GM21717 (cell line): ENCODE data around the gene S100A7A.
"Not testable (repeated sequence)": the region's sequence is repeated elsewhere in the genome, so short reads cannot be mapped to it uniquely, and the experiment has no call there.

Experiments
- ATAC-seq: cut with Tn5 transposase; IDR thresholded peaks from one replicate; pipeline ENCODE4 v1.9.1; 2021; ENCODE audit warnings: mild to moderate bottlenecking, moderate library complexity; ENCODE audit not compliant: unreplicated experiment

The S100A7A gene

DNA sequence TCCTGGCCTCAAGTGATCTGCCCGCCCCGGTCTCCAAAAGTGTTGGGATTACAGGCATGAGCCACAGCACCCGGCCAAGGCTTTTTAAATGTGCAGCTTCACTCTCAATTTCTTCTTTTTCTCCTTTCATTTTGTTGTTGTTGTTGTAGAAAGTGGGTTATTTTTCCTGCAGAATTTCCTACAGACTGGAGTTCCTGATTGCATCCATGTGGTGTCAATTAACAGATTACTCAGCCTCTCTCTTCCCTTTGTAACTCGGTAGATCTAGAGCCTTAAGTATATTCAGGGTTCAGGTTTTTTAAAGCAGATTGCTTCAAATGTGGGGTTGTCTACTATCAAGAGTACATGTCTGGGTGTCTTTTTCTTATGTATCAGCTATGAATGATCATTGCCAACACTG lies 32.5 kb downstream of the S100A7A start:
- ATAC-seq = not testable (repeated sequence)

DNA sequence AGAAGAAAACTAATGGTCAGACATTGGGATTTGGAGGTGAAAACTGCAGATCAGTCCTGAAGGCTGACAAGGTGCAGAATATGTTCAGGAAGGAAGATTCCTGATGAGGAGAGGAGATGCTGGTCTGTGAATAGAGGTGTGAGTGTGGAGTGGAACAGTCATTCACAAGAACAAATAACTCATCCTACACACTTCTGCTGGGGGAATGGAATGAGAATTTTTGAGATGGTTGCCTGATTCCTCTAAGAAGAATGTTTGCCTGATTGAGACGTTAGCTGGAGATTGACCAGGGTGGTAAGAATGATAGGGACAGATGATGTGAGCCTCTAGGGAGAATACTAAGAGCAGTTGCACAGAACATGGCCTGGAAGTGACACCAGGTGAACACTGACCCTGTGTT lies 40.1 kb downstream of the S100A7A start:
- no peak for ATAC-seq

DNA sequence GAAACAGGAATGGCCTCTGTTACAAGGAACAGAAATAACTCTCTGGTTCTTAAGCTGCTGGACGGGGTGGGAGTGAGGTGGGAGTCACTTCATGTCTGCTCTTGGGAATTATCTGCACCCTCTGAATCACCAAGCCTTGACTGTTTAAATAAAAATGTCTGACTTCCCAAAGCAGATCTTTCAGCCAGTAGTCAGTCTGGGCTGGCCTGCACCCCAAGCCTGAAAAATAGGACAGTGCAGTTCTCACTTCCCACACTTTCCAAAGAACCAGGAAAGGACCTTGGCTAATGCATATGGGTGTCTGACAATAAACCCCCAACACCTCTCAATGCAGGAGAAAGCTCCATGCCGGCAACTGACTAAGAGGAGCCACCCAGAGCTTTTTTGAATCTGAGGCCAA lies 43.3 kb downstream of the S100A7A start:
- no peak for ATAC-seq

DNA sequence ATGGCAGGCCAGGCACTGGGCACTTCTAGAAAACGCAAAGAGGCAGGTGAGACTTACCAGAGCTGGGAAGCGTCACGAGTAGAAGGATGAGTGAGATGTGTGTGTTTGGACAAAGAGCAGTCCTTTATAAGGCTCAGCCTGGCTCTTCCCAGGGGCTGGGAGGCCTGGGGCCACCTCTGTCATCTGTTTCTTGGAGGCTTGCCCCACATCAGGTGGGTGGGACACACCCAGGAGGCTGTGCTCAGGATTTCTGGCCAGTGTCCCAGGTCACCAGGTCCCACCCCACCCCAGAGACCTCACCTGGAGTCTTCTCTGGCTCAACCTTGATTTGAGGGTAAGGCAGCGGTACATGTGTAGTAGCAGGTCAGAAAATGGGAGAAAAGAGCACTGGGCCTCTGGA lies 44.2 kb downstream of the S100A7A start, which contains the start of gene S100A7:
Gene S100A7 (minus strand): TSS at position 101 of the 400 bp plus-strand sequence. CDS start 1,638 bp downstream, outside the sequence.
- no peak for ATAC-seq

DNA sequence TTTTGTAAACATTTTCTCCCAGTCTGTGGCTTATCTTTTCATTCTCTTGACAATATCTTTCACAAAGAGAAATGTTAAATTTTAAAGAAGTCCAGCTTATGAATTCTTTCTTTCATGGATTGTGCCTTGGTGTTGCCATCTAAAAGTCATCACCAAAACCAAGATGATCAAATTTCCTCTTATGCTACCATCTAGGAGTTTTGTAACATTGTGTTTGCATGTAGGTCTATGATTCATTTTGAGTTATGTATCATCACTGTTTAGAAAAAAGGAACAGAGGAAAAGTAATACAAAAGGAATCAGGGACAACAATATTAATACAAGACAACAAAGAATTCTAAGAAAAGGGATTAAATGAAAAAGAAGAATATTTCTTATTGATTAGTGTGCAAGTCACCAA lies 46.4 kb downstream of the S100A7A start:
- ATAC-seq = not testable (repeated sequence)

DNA sequence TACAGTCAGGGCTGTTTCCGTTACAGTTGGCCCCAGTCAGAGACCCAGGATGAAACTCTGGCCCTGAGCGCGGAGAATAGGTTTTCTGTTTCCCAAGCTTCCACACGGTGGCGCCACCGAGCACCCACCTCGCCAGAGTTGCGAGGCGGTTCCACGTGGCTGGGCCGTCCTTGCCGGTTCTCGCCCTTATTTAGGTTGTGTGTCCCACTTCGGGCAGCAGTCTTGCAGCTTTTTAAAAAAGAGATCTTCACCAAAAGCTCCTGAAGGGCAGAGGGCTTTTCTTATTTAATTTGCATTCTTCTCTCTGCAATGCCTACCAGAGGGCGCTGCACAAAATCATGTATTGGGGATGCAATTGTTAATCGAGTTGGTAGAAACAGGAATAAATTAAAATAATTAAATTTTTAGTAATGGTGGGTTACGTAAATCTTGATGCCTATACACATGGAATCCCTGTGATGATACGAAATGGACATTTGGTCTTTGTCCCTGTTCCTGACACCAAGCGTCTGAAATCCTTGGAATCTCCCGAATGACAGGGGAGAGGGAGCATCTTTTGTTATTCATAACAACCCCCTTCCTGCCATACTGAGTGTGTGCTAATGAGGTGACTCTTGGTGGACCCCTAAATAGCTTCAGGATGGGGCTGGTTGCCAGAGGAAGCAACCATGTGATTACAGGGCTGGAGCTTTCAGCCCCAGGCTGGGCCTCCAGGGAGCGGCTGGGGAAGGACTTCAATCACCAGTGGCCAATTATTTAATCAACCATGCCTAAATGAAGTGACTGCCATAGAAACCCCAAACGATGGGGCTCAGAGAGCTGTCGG lies 49.7 kb downstream of the S100A7A start:
- no peak for ATAC-seq

DNA sequence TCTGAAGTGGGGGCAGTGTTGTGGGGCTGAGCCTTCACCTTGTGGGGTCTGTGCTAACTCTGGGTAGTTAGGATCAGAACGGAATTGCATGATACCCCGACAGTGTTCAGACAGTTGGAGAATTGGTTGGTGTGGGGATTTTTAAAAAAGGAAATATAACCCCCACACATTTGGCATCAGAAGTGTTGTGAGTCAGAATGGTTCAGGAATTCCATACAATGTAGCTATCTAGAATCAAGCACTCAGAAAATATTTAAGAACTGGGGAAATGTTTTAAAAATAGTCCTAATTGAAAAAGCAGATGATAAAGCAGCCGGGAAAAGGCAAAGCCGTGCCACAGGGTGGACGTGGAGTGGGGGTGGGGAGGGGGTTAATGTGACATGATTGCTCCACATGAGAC lies 50.6 kb downstream of the S100A7A start:
- ATAC-seq = no peak

DNA sequence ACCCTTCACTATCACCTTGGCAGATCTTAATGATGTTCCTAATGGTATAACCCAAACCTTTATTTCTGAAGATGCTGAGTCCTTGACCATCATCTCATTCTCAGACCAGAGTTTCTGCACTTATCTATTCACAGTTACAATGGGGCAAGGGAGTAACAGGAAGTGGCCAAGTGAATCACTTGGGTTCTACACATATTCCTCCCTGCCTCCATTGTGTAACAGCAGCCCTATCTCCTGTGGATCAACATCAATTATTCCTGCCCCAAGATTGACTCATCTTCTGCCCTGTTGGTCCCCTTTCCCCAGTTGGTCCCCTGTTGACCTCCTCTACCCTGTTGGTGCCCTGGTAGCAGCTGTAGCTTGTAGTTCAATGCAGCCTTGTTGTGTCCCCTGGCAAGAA lies 54.4 kb downstream of the S100A7A start:
- no peak for ATAC-seq
